ENCODE data around the gene PTCRA.
"Not testable (repeated sequence)": the region's sequence is repeated elsewhere in the genome, so short reads cannot be mapped to it uniquely, and the experiment has no call there.

PTCRA gene

GRCh38 chr6:42915732-42916131, at the start of gene PTCRA:
TSS of gene PTCRA (plus strand) at chr6:42916053. CDS start at chr6:42916070, 17 bp downstream.
- no peak for DNase-seq

GRCh38 chr6:42870145-42870936, 45.5 kb upstream of the PTCRA start:
- DNase-seq = no peak

GRCh38 chr6:42871711-42872110, 44.1 kb upstream of the PTCRA start:
- DNase-seq = no peak

GRCh38 chr6:42873313-42873712, 42.5 kb upstream of the PTCRA start:
- no peak for DNase-seq

GRCh38 chr6:42877695-42878094, 38.2 kb upstream of the PTCRA start:
- DNase-seq = no peak

GRCh38 chr6:42879372-42880239, 36.2 kb upstream of the PTCRA start, which contains the start of gene RPL7L1:
TSS of gene RPL7L1 (plus strand) at chr6:42879616. CDS start at chr6:42879911, 295 bp downstream.
- peak; percentile 87 for DNase-seq

GRCh38 chr6:42880240-42880817, 35.5 kb upstream of the PTCRA start:
- not testable (repeated sequence) for DNase-seq

GRCh38 chr6:42880871-42881270, 35.0 kb upstream of the PTCRA start:
- DNase-seq = not testable (repeated sequence)

GRCh38 chr6:42885702-42886101, 30.2 kb upstream of the PTCRA start:
- no peak for DNase-seq

- not testable (repeated sequence) for DNase-seq
Measured at GRCh38 chr6:42888201-42888600, 27.7 kb upstream of the PTCRA start.

- no peak for DNase-seq
Measured at GRCh38 chr6:42889815-42890214, 26.0 kb upstream of the PTCRA start.

GRCh38 chr6:42890311-42891198, 25.3 kb upstream of the PTCRA start:
- DNase-seq = peak; percentile 86

GRCh38 chr6:42891199-42891722, 24.6 kb upstream of the PTCRA start:
- no peak for DNase-seq

GRCh38 chr6:42894041-42894828, 21.6 kb upstream of the PTCRA start:
- DNase-seq = peak; percentile 12

- DNase-seq = no peak
Measured at GRCh38 chr6:42896178-42896719, 19.6 kb upstream of the PTCRA start.

GRCh38 chr6:42898891-42899361, 16.9 kb upstream of the PTCRA start:
- peak; percentile 61 for DNase-seq

GRCh38 chr6:42899871-42900270, 16.0 kb upstream of the PTCRA start:
- no peak for DNase-seq

GRCh38 chr6:42901538-42901957, 14.3 kb upstream of the PTCRA start:
- DNase-seq = peak; percentile 70

- not testable (repeated sequence) for DNase-seq
Measured at GRCh38 chr6:42902429-42903263, 13.2 kb upstream of the PTCRA start.

- no peak for DNase-seq
Measured at GRCh38 chr6:42904467-42904866, 11.4 kb upstream of the PTCRA start.

Data from CD4-positive, alpha-beta T cell treated with Interferon gamma for 1 hour (primary cell).